GM23338 (cell line): ENCODE data around the gene CYBA. TPM values are rescaled to one million over a fixed set of nuclear protein-coding genes. Genes with fewer than 3 reads are reported as not detected.

ENCODE experiments used
- ATAC-seq: fragments of 200-7000 bp; cut with Tn5 transposase; 3 replicates; pipeline ENCODE4 v1.9.1; 2020
- DNase-seq: peaks from one replicate; pipeline ENCODE4 v3.0.0-alpha.2; 2015; ENCODE audit warnings: low spot score
- H2AFZ ChIP-seq: fragments of 200-600 bp; sonication (generic); 2 replicates; pipeline ENCODE4 v1.8.0; 2016; ENCODE audit warnings: antibody characterized with exemption, mild to moderate bottlenecking, moderate library complexity
- H3F3A ChIP-seq: fragments of 200-600 bp; sonication (generic); replicated peaks from 2 replicates; pipeline ENCODE4 v1.8.0; 2017; ENCODE audit warnings: antibody characterized with exemption, mixed run types, low read depth
- H3K27ac ChIP-seq: fragments of 200-600 bp; sonication (generic); 2 replicates; pipeline ENCODE4 v1.6.1; 2016; ENCODE audit warnings: low read depth
- H3K27me3 ChIP-seq: fragments of 200-600 bp; sonication (generic); 2 replicates; pipeline ENCODE4 v1.8.0; 2016; ENCODE audit warnings: mild to moderate bottlenecking, mixed run types, moderate library complexity; ENCODE audit not compliant: insufficient read depth
- H3K36me3 ChIP-seq: fragments of 200-600 bp; sonication (generic); 2 replicates; pipeline ENCODE4 v1.8.0; 2016; ENCODE audit warnings: mild to moderate bottlenecking; ENCODE audit not compliant: insufficient read depth
- H3K4me1 ChIP-seq: fragments of 200-600 bp; sonication (generic); 2 replicates; pipeline ENCODE4 v1.8.0; 2016; ENCODE audit warnings: mild to moderate bottlenecking, moderate library complexity; ENCODE audit not compliant: insufficient read depth
- H3K4me2 ChIP-seq: fragments of 200-600 bp; sonication (generic); 2 replicates; pipeline ENCODE4 v1.7.1; 2017; ENCODE audit warnings: mixed run types
- H3K4me3 ChIP-seq: fragments of 200-600 bp; sonication (generic); 2 replicates; pipeline ENCODE4 v1.6.1; 2016; ENCODE audit warnings: mixed run types
- H3K79me2 ChIP-seq: fragments of 200-600 bp; sonication (generic); replicated peaks from 2 replicates; pipeline ENCODE4 v1.8.0; 2017; ENCODE audit warnings: mild to moderate bottlenecking; ENCODE audit not compliant: insufficient read depth
- H3K9me2 ChIP-seq: fragments of 200-600 bp; sonication (generic); 2 replicates; pipeline ENCODE4 v1.8.0; 2017; ENCODE audit not compliant: insufficient read depth
- H4K20me1 ChIP-seq: fragments of 200-600 bp; sonication (generic); replicated peaks from 2 replicates; pipeline ENCODE4 v1.8.0; 2017; ENCODE audit warnings: mild to moderate bottlenecking; ENCODE audit not compliant: insufficient read depth
- H3K27ac Mint-ChIP-seq: 2 replicates; pipeline ENCODE4 v1.8.0; 2020; ENCODE audit warnings: inconsistent platforms, mild to moderate bottlenecking, moderate library complexity, mixed read lengths
- H3K27me3 Mint-ChIP-seq: 3 replicates; pipeline ENCODE4 v1.8.0; 2022; ENCODE audit warnings: low read depth, mild to moderate bottlenecking, moderate library complexity, mixed read lengths, inconsistent platforms; ENCODE audit not compliant: insufficient read depth, poor library complexity
- H3K36me3 Mint-ChIP-seq: 3 replicates; pipeline ENCODE4 v1.8.0; 2021; ENCODE audit warnings: low read depth, mild to moderate bottlenecking, inconsistent platforms, moderate library complexity, mixed read lengths
- H3K4me1 Mint-ChIP-seq: 3 replicates; pipeline ENCODE4 v1.8.0; 2020; ENCODE audit warnings: mild to moderate bottlenecking, inconsistent platforms, mixed read lengths
- H3K4me3 Mint-ChIP-seq: 3 replicates; pipeline ENCODE4 v1.8.0; 2021; ENCODE audit warnings: moderate library complexity, mild to moderate bottlenecking, inconsistent platforms, mixed read lengths
- H3K9me3 Mint-ChIP-seq: 3 replicates; pipeline ENCODE4 v1.8.0; 2020; ENCODE audit warnings: moderate library complexity, mild to moderate bottlenecking, inconsistent platforms, mixed read lengths
- ETS1 ChIP-seq: IDR thresholded peaks from 2 replicates; pipeline ENCODE4 v1.6.1; 2016; ENCODE audit warnings: antibody characterized with exemption
- EZH2 ChIP-seq: fragments of 200-600 bp; sonication (generic); IDR thresholded peaks from one replicate; pipeline ENCODE4 v1.8.0; 2017; ENCODE audit warnings: antibody characterized with exemption, mild to moderate bottlenecking, low read depth; ENCODE audit not compliant: unreplicated experiment
- EZH2phosphoT487 ChIP-seq: fragments of 200-600 bp; sonication (generic); IDR thresholded peaks from one replicate; pipeline ENCODE4 v1.8.1; 2018; ENCODE audit warnings: antibody characterized with exemption; ENCODE audit not compliant: unreplicated experiment
- JUNB ChIP-seq: IDR thresholded peaks from one replicate; pipeline ENCODE4 v1.6.1; 2016; ENCODE audit warnings: antibody characterized with exemption; ENCODE audit not compliant: unreplicated experiment
- NANOG ChIP-seq: IDR thresholded peaks from 2 replicates; pipeline ENCODE4 v1.6.1; 2016; ENCODE audit warnings: antibody characterized with exemption, borderline replicate concordance
- POLR2AphosphoS5 ChIP-seq: IDR thresholded peaks from 2 replicates; pipeline ENCODE4 v1.6.1; 2016; ENCODE audit warnings: antibody characterized with exemption, low read depth
- REST ChIP-seq: IDR thresholded peaks from one replicate; pipeline ENCODE4 v1.6.1; 2018; ENCODE audit warnings: antibody characterized with exemption; ENCODE audit not compliant: unreplicated experiment
- STAT1 ChIP-seq: IDR thresholded peaks from one replicate; pipeline ENCODE4 v1.6.1; 2016; ENCODE audit warnings: antibody characterized with exemption; ENCODE audit not compliant: unreplicated experiment
- ZNF114 ChIP-seq: fragments of 250-450 bp; sonication (Bioruptor Pico); IDR thresholded peaks from 2 replicates; pipeline ENCODE4 v1.5.0; 2020; ENCODE audit warnings: mild to moderate bottlenecking, moderate library complexity
- polyA plus RNA-seq: library from polyadenylated mRNA; unstranded; fragments of >200 nt; fragmentation: Nextera tagmentation; extraction: Ambion mirVana; gene quantifications from 2 replicates; pipeline ENCODE4 v1.2.1, GENCODE V29; 2016
- total RNA-seq: library from RNA; depleted of rRNA; stranded (reverse); fragments of >200 nt; shearing (Covaris generic); gene quantifications from 2 replicates; pipeline ENCODE4 v1.2.3, GENCODE V29; 2014
- TF ChIP-seq, protein P1 (sequence below): fragments of 250-450 bp; sonication (Bioruptor Pico); IDR thresholded peaks from 2 replicates; pipeline ENCODE4 v1.5.0; 2020; ENCODE audit warnings: mild to moderate bottlenecking, moderate library complexity
- TF ChIP-seq, protein P2 (sequence below), 2 experiments: fragments of 200-600 bp in 1 of 2; sonication (generic) in 1 of 2; conservative IDR thresholded peaks; 2 replicates each; pipeline versions ENCODE4 v1.5.1 to v1.6.1; 2016 to 2017; ENCODE audit warnings: antibody characterized with exemption in 2 of 2, low read depth in 2 of 2, mild to moderate bottlenecking in 2 of 2, moderate library complexity in 1 of 2

CYBA gene
- total and polyA plus RNA-seq, 2 experiments from 2014 or later = 275 to 281 TPM

DNA sequence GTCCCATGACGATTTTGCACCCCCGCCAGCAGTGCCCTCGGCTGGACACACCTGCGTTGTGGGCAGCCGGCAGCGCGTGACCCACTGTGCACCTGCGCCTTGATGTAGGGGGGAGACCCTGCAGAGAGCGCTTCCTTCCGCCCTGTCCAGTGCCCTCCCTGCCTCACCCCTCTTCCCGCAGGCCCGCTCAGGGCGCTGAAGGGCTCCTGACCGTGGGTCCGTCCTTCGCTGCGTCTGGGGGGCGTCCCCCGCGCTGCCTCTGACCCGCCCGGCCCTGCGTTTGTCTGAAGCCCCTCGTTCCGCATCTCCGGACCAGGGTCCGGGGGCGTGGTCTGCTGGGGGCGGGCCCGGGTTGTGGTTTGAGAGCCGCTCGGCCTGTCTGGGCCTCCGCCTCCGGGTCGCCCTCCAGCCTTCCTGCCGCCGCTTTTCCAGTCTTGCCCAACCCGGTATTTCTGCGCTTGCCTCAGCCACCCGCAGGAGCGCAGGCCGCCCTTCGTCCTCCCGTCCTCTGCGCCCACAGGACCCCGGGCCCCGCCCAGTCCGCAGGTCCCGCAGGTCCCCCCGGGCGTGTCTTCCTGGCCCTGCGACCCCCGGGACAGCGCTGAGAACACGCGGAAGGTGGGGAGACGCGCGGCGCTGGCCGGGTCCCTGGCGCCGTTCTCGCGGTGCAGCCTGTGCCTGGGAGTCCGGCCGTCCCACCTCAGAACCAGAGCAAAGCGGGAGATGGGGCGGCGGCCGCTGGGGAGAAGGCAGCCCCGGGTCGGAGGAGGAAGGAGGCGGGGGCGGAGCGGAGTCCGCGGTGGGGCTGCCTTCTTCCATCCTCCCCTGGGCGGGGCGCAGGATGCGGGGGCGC lies 16.5 kb downstream of the CYBA start:
- Mint-ChIP-seq H3K4me3 (peak overlapping the region; percentile 71), H3K9me3 (no peaks in the 10 kb centered on the region), H3K4me1 (peaks cover 37% of the 10 kb centered on the region), H3K36me3 (peaks cover 19% of the 10 kb centered on the region; the same call in 2 of the 3 replicates), H3K27me3 (peaks cover 19% of the 10 kb centered on the region), H3K27ac (no peak overlapping the region)
- Histone ChIP-seq H4K20me1 (no peaks in the 10 kb centered on the region), H3K9me2 (no peaks in the 10 kb centered on the region), H3F3A (0 out of 2 replicates have a peak, but pooled peaks cover 19% of the 10 kb centered on the region), H3K36me3 (peaks cover 8% of the 10 kb centered on the region; the same call in 1 of the 2 replicates), H3K4me2 (peak overlapping the region; percentile 91), H3K4me1 (peaks cover 25% of the 10 kb centered on the region), H3K79me2 (no peaks in the 10 kb centered on the region), H2AFZ (peak overlapping the region; percentile 78), H3K27me3 (no peaks in the 10 kb centered on the region; the same call in 1 of the 2 replicates), H3K27ac (0 out of 2 replicates have a peak overlapping the region, but pooled peaks have one; percentile 66), H3K4me3 (peak overlapping the region; percentile 89)
- ATAC-seq = peak; percentile 64
- TF ChIP-seq JUNB (no peak), POLR2AphosphoS5 (no peak; the same call in 1 of the 2 replicates), NANOG (no peak), ZNF114 (CRISPR knock-in tag) (no peak), STAT1 (no peak), EZH2phosphoT487 (no peak), ETS1 (no peak), REST (no peak), EZH2 (no peak)
- TF ChIP-seq, protein P1, sequence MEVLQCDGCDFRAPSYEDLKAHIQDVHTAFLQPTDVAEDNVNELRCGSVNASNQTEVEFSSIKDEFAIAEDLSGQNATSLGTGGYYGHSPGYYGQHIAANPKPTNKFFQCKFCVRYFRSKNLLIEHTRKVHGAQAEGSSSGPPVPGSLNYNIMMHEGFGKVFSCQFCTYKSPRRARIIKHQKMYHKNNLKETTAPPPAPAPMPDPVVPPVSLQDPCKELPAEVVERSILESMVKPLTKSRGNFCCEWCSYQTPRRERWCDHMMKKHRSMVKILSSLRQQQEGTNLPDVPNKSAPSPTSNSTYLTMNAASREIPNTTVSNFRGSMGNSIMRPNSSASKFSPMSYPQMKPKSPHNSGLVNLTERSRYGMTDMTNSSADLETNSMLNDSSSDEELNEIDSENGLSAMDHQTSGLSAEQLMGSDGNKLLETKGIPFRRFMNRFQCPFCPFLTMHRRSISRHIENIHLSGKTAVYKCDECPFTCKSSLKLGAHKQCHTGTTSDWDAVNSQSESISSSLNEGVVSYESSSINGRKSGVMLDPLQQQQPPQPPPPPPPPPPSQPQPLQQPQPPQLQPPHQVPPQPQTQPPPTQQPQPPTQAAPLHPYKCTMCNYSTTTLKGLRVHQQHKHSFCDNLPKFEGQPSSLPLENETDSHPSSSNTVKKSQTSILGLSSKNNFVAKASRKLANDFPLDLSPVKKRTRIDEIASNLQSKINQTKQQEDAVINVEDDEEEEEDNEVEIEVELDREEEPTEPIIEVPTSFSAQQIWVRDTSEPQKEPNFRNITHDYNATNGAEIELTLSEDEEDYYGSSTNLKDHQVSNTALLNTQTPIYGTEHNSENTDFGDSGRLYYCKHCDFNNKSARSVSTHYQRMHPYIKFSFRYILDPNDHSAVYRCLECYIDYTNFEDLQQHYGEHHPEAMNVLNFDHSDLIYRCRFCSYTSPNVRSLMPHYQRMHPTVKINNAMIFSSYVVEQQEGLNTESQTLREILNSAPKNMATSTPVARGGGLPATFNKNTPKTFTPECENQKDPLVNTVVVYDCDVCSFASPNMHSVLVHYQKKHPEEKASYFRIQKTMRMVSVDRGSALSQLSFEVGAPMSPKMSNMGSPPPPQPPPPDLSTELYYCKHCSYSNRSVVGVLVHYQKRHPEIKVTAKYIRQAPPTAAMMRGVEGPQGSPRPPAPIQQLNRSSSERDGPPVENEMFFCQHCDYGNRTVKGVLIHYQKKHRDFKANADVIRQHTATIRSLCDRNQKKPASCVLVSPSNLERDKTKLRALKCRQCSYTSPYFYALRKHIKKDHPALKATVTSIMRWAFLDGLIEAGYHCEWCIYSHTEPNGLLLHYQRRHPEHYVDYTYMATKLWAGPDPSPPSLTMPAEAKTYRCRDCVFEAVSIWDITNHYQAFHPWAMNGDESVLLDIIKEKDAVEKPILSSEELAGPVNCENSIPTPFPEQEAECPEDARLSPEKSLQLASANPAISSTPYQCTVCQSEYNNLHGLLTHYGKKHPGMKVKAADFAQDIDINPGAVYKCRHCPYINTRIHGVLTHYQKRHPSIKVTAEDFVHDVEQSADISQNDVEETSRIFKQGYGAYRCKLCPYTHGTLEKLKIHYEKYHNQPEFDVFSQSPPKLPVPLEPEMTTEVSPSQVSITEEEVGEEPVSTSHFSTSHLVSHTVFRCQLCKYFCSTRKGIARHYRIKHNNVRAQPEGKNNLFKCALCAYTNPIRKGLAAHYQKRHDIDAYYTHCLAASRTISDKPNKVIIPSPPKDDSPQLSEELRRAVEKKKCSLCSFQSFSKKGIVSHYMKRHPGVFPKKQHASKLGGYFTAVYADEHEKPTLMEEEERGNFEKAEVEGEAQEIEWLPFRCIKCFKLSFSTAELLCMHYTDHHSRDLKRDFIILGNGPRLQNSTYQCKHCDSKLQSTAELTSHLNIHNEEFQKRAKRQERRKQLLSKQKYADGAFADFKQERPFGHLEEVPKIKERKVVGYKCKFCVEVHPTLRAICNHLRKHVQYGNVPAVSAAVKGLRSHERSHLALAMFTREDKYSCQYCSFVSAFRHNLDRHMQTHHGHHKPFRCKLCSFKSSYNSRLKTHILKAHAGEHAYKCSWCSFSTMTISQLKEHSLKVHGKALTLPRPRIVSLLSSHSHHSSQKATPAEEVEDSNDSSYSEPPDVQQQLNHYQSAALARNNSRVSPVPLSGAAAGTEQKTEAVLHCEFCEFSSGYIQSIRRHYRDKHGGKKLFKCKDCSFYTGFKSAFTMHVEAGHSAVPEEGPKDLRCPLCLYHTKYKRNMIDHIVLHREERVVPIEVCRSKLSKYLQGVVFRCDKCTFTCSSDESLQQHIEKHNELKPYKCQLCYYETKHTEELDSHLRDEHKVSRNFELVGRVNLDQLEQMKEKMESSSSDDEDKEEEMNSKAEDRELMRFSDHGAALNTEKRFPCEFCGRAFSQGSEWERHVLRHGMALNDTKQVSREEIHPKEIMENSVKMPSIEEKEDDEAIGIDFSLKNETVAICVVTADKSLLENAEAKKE (CRISPR knock-in tag) = no peak
- TF ChIP-seq, protein P2, sequence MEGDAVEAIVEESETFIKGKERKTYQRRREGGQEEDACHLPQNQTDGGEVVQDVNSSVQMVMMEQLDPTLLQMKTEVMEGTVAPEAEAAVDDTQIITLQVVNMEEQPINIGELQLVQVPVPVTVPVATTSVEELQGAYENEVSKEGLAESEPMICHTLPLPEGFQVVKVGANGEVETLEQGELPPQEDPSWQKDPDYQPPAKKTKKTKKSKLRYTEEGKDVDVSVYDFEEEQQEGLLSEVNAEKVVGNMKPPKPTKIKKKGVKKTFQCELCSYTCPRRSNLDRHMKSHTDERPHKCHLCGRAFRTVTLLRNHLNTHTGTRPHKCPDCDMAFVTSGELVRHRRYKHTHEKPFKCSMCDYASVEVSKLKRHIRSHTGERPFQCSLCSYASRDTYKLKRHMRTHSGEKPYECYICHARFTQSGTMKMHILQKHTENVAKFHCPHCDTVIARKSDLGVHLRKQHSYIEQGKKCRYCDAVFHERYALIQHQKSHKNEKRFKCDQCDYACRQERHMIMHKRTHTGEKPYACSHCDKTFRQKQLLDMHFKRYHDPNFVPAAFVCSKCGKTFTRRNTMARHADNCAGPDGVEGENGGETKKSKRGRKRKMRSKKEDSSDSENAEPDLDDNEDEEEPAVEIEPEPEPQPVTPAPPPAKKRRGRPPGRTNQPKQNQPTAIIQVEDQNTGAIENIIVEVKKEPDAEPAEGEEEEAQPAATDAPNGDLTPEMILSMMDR (conservative IDR thresholded peaks at IDR 0.05; ENCODE audit: low read depth in 2 of 2) = no peak
- DNase-seq = peak; percentile 90
